NOMO-1 (cell line): Measurements from ENCODE around the gene NFKBIZ.

Source experiments
- DNase-seq, 2 experiments: peaks; one replicate each; lab custom pipeline; 2025; ENCODE audit not compliant: unreplicated experiment in 2 of 2; lab: John Stamatoyannopoulos, UW

The NFKBIZ gene

GRCh38 chr3:101825904-101826445, 23.3 kb upstream of the NFKBIZ start:
- no peak for DNase-seq

GRCh38 chr3:101827211-101828174, 21.8 kb upstream of the NFKBIZ start:
- peak; percentile 87 to 92 for DNase-seq

GRCh38 chr3:101828276-101828675, 21.0 kb upstream of the NFKBIZ start:
- DNase-seq = no peak

GRCh38 chr3:101828691-101829436, 20.4 kb upstream of the NFKBIZ start:
- peak in 1 of 2 experiments; percentile 19 for DNase-seq

- DNase-seq = no peak
These were observed 19.9 kb upstream of the NFKBIZ start for GRCh38 chr3:101829437-101829830.

GRCh38 chr3:101829874-101830273, 19.4 kb upstream of the NFKBIZ start:
- peak; percentile 24 to 76 for DNase-seq

- DNase-seq = no peak
These were observed 15.8 kb upstream of the NFKBIZ start for GRCh38 chr3:101833446-101833974.

- no peak for DNase-seq
These were observed 13.6 kb upstream of the NFKBIZ start for GRCh38 chr3:101835676-101836075.

GRCh38 chr3:101836160-101836559, 13.2 kb upstream of the NFKBIZ start:
- no peak for DNase-seq

- peak; percentile 53 to 94 for DNase-seq
These were observed 12.4 kb upstream of the NFKBIZ start for GRCh38 chr3:101836652-101837598.

- DNase-seq = no peak
These were observed 10.6 kb upstream of the NFKBIZ start for GRCh38 chr3:101838691-101839090.

- no peak for DNase-seq
These were observed 9.2 kb upstream of the NFKBIZ start for GRCh38 chr3:101840066-101840465.

- no peak for DNase-seq
These were observed 6.9 kb upstream of the NFKBIZ start for GRCh38 chr3:101842245-101842934.

- DNase-seq = no peak
These were observed 6.4 kb upstream of the NFKBIZ start for GRCh38 chr3:101842935-101843330.

- no peak for DNase-seq
These were observed 3.9 kb upstream of the NFKBIZ start for GRCh38 chr3:101845425-101845824.

- no peak for DNase-seq
These were observed 2.6 kb upstream of the NFKBIZ start for GRCh38 chr3:101846709-101847108.

- peak in 1 of 2 experiments; percentile 67 for DNase-seq
These were observed 2.0 kb upstream of the NFKBIZ start for GRCh38 chr3:101847328-101847727.

- no peak for DNase-seq
These were observed 988 bp upstream of the NFKBIZ start for GRCh38 chr3:101848326-101848725.

- DNase-seq = peak; percentile 29 to 57
These were observed 466 bp downstream of the NFKBIZ start for GRCh38 chr3:101849714-101850245.
